H1 (cell line): ENCODE data around the gene ITGB5. TPM values are rescaled to one million over a fixed set of nuclear protein-coding genes. Genes with fewer than 3 reads are reported as not detected.

Source experiments
- HDAC2 ChIP-seq, 2 experiments: fragments of 300-600 bp in 1 of 2; sonication (generic) in 1 of 2; IDR thresholded peaks; 2 replicates each; pipeline ENCODE4 v1.6.1; 2011 to 2012; ENCODE audit warnings: low read depth in 2 of 2, low read length in 2 of 2, mild to moderate bottlenecking in 2 of 2, moderate library complexity in 2 of 2, borderline replicate concordance in 1 of 2, inconsistent platforms in 1 of 2
- HDAC6 ChIP-seq: IDR thresholded peaks from one replicate; pipeline ENCODE4 v1.7.1; 2012; ENCODE audit warnings: low read depth, mild to moderate bottlenecking, inconsistent platforms, low read length, moderate library complexity
- MAFK ChIP-seq: IDR thresholded peaks from 2 replicates; pipeline ENCODE4 v1.6.1; 2012; ENCODE audit warnings: low read depth, mild to moderate bottlenecking, improper control_type of control experiment, low read length
- RAD21 ChIP-seq, 2 experiments: IDR thresholded peaks in 1 of 2; conservative IDR thresholded peaks in 1 of 2; 2 replicates each; pipeline ENCODE4 v1.6.1; 2011; ENCODE audit warnings: low read depth in 2 of 2, low read length in 2 of 2, improper control_type of control experiment in 1 of 2, inconsistent platforms in 1 of 2, mild to moderate bottlenecking in 1 of 2, moderate library complexity in 1 of 2
- SUZ12 ChIP-seq: fragments of 200-600 bp; sonication (generic); IDR thresholded peaks from 2 replicates; pipeline ENCODE4 v1.6.1; 2012; ENCODE audit warnings: mild to moderate bottlenecking, inconsistent platforms, low read length, moderate library complexity, mixed read lengths
- polyA plus RNA-seq, 7 experiments: library from polyadenylated mRNA; depleted of rRNA in 3 of 7; stranded (reverse) in 5 of 7; unstranded in 2 of 7; fragments of >200 nt in 5 of 7; fragments of 200-250 nt in 2 of 7; gene quantifications; 1 replicate in 5 of 7; 2 replicates in 1 of 7; 4 replicates in 1 of 7; pipeline versions ENCODE4 v1.2.1 to v1.2.3, GENCODE V29; 2011 to 2013; ENCODE audit warnings: missing spikeins in 2 of 7, mixed read lengths in 2 of 7
- total RNA-seq: library from RNA; stranded (reverse); fragmentation: NEBNext Ultra II Directional; extraction: Animal tissue kit (Norgen Biotek cat#: 25700); gene quantifications from 2 replicates; pipeline ENCODE4 v1.2.1, GENCODE V29; 2021
- TF ChIP-seq, protein P1 (sequence below): IDR thresholded peaks from 2 replicates; pipeline ENCODE4 v1.6.1; 2012; ENCODE audit warnings: inconsistent platforms

ITGB5 gene
- total and polyA plus RNA-seq, 2 of the 8 experiments (the other 6 are each of a cell fraction or from before 2014, with no cell fraction given) = 101 to 268 TPM

DNA sequence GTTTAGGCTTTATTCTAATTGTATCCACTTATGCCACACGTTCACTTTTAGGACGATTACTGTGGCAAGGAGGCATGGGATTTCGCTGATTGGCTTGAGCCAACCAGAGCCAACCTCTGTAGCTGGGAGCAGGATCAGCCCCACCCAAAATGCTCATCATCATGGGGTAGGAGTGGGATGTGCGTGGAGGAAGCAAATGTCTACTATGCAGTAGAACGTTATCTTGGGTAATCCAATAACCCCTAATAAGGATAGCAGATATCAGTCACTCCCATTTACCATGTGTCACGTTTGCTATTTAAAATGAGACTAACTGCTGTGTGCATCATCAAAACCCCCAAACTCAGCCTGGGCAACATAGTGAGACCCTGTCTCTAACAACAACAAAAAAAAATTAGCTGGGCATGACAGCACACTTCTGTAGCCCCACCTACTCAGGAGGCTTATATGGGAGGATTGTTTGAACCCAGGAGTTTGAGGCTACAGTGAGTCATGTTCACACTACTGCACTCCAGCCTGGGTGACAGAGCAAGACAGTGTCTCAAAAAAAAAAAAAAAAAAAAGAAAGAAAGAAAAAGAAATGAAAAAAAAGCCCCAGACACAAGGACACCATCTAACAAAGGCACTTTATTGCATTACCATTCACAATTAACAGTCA is 17.8 kb upstream of the ITGB5 start (continued):
- no peak for TF ChIP-seq MAFK
- TF ChIP-seq, protein P1, sequence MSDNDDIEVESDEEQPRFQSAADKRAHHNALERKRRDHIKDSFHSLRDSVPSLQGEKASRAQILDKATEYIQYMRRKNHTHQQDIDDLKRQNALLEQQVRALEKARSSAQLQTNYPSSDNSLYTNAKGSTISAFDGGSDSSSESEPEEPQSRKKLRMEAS = no peak
- TF ChIP-seq HDAC6 = no peak
- TF ChIP-seq RAD21 (IDR thresholded peaks at IDR 0.05 in 1 of 2, conservative IDR thresholded peaks at IDR 0.05 in 1 of 2; ENCODE audit: low read depth in 2 of 2, low read length in 2 of 2) = no peak
- TF ChIP-seq SUZ12 = no peak
- TF ChIP-seq HDAC2 (IDR thresholded peaks at IDR 0.05; ENCODE audit: borderline replicate concordance in 1 of 2, low read depth in 2 of 2, low read length in 2 of 2) = no peak
- TF ChIP-seq, all 59 proteins: peak for 0
